Psoas muscle (tissue), 8 donors: ENCODE data around the gene RAB40C. TPM values are rescaled to one million over a fixed set of nuclear protein-coding genes. Genes with fewer than 3 reads are reported as not detected.

Experiments
- ATAC-seq, 4 donors: fragments of 200-7000 bp; cut with Tn5 transposase; one replicate each; pipeline ENCODE4 v1.9.1; 2020; ENCODE audit warnings: moderate library complexity in 3 of 4, mild to moderate bottlenecking in 2 of 4
- DNase-seq, 2 donors: peaks; one replicate each; pipeline ENCODE4 v3.0.0-alpha.2; 2020
- H3K27ac ChIP-seq: fragments of 200-600 bp; one replicate; pipeline ENCODE4 v1.8.0; 2022
- H3K27me3 ChIP-seq, 3 donors: fragments of 200-600 bp in 1 of 3; one replicate each; pipeline versions ENCODE4 v1.6.1 to v1.8.0; 2013 to 2022; ENCODE audit warnings: low read length in 2 of 3, mild to moderate bottlenecking in 2 of 3, moderate library complexity in 1 of 3; ENCODE audit not compliant: insufficient read depth in 3 of 3
- H3K36me3 ChIP-seq, 2 donors: fragments of 200-600 bp in 1 of 2; one replicate each; pipeline versions ENCODE4 v1.6.1 to v1.8.0; 2013 to 2022; ENCODE audit warnings: low read depth in 1 of 2, mild to moderate bottlenecking in 1 of 2, moderate library complexity in 1 of 2; ENCODE audit not compliant: insufficient read depth in 1 of 2
- H3K4me1 ChIP-seq: fragments of 200-600 bp; one replicate; pipeline ENCODE4 v1.8.0; 2022
- H3K4me3 ChIP-seq: fragments of 200-600 bp; one replicate; pipeline ENCODE4 v1.8.0; 2022; ENCODE audit warnings: mild to moderate bottlenecking
- H3K9me3 ChIP-seq: fragments of 200-600 bp; one replicate; pipeline ENCODE4 v1.8.0; 2022
- WGBS, 3 donors: extraction: QIAGEN DNeasy Blood & Tissue Kit; methylation state at CpG; one replicate each; pipeline versions ENCODE4 v1.1.6 to v1.1.7; 2013; 5-methylcytosine and 5-hydroxymethylcytosine counted together
- intact Hi-C, 2 donors: fragments of 100-400 bp; cut with DNase I; formaldehyde crosslinking; loops; one replicate each; pipeline versions ENCODE4 v1.11.0 to v1.14.2; 2022
- polyA plus RNA-seq, 3 donors: library from polyadenylated mRNA; stranded (reverse); fragments of 200-250 nt; gene quantifications; one replicate each; pipeline ENCODE4 v1.2.3, GENCODE V29; 2013
- total RNA-seq, 4 donors: library from RNA; stranded (reverse); fragmentation: NEBNext Ultra II Directional in 2 of 4; extraction: Animal tissue kit (Norgen Biotek cat#: 25700) in 2 of 4; gene quantifications; one replicate each; pipeline versions ENCODE4 v1.2.1 to v1.2.4, GENCODE V29; 2021 to 2023
- TF ChIP-seq, protein P1 (sequence below): fragments of 200-600 bp; IDR thresholded peaks from one replicate; pipeline ENCODE4 v1.8.0; 2022; ENCODE audit warnings: antibody characterized with exemption
- donor health status: healthy with polysubstance abuse.
- donor health status: DM: no; HTN: no; CAD: no; lungs with moderate emphysema.
- donor health status: Bipolar disorder and iron deficiency.
- donor health status: healthy.
- donor health status: DM: yes; HTN: yes; CAD: no.
- donor health status: DM: no; HTN: no; CAD: no.
- donor health status: DM: no; HTN: no; CAD: no.
- donor health status: DM: yes; HTN: yes; CAD: no.

Gene RAB40C
- total and polyA plus RNA-seq, 7 donors, result 12.3 to 20.2 (median 15.7) TPM

DNA sequence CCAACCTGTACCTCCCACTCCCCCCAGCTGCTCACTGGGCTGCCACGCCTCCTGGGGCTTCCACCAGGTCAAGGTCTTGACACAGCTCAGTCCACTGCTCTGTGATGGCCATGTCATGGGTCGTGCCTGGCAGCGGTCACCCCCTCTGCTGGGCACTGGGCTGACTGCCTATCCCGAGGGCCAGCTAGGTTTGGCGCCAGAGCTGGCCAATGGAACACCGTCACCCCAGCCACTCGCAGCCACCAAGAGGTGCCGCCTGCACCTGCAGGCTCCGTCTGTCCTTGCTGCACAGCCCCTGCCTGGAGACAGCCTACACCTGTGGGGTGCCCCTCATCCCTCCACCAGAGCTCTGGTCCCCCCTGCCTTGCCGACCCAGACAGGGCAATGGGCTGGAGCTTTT is 4.5 kb upstream of the RAB40C start:
- peaks cover 33% of the 10 kb centered on the region for H3K4me1 ChIP-seq
- intact Hi-C loops, result no loop called here
- WGBS, 3 donors, result 9 to 24% (median 12%) methylated on average over 10 of the region's 10 CpGs
- no peak overlapping the region for H3K4me3 ChIP-seq
- TF ChIP-seq, protein P1, sequence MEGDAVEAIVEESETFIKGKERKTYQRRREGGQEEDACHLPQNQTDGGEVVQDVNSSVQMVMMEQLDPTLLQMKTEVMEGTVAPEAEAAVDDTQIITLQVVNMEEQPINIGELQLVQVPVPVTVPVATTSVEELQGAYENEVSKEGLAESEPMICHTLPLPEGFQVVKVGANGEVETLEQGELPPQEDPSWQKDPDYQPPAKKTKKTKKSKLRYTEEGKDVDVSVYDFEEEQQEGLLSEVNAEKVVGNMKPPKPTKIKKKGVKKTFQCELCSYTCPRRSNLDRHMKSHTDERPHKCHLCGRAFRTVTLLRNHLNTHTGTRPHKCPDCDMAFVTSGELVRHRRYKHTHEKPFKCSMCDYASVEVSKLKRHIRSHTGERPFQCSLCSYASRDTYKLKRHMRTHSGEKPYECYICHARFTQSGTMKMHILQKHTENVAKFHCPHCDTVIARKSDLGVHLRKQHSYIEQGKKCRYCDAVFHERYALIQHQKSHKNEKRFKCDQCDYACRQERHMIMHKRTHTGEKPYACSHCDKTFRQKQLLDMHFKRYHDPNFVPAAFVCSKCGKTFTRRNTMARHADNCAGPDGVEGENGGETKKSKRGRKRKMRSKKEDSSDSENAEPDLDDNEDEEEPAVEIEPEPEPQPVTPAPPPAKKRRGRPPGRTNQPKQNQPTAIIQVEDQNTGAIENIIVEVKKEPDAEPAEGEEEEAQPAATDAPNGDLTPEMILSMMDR, result no peak
- H3K27me3 ChIP-seq, result no peaks in the 10 kb centered on the region
- no peak overlapping the region for H3K27ac ChIP-seq
- DNase-seq, result no peak
- no peaks in the 10 kb centered on the region for H3K9me3 ChIP-seq
- H3K36me3 ChIP-seq, result peaks cover 0 to 5% of the 10 kb centered on the region in 2 donors
- ATAC-seq, result no peak

DNA sequence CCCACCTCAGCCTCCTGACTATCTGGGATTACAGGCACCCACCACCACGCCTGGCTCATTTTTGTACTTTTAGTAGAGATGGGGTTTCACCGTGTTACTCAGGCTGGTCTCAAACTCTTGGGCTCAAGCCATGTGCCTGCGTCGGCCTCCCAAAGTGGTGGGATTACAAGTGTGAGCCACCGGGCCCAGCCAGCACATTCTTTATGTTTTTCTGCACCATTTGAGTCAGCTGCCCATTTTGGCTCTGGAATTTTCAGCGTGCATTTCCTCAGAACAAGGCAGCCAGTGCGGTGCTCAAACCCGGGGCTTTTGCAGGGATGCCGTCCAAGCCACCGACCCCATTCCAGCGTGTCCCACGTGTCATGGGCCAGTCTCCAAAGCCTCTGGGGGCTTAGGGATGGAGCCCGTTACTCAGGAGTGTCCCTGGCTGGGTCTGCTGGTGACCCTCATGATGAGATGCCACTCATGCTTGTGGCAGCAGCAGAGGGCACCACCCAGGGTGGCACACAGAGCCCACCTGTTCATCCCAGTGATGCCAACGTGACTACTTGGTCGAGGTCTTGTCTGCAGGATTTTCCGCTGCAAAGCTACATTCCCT is 3.7 kb upstream of the RAB40C start:
- peaks cover 33% of the 10 kb centered on the region for H3K4me1 ChIP-seq
- ATAC-seq, result no peak
- no peaks in the 10 kb centered on the region for H3K36me3 ChIP-seq
- intact Hi-C loops, result no loop called here
- no peak for DNase-seq
- no peaks in the 10 kb centered on the region for H3K9me3 ChIP-seq
- no peaks in the 10 kb centered on the region for H3K27me3 ChIP-seq
- no peak overlapping the region for H3K27ac ChIP-seq
- TF ChIP-seq, protein P1, result no peak
- H3K4me3 ChIP-seq, result no peak overlapping the region
- WGBS, 3 donors, result 14 to 23% (median 16%) methylated on average over 16 of the region's 16 CpGs

DNA sequence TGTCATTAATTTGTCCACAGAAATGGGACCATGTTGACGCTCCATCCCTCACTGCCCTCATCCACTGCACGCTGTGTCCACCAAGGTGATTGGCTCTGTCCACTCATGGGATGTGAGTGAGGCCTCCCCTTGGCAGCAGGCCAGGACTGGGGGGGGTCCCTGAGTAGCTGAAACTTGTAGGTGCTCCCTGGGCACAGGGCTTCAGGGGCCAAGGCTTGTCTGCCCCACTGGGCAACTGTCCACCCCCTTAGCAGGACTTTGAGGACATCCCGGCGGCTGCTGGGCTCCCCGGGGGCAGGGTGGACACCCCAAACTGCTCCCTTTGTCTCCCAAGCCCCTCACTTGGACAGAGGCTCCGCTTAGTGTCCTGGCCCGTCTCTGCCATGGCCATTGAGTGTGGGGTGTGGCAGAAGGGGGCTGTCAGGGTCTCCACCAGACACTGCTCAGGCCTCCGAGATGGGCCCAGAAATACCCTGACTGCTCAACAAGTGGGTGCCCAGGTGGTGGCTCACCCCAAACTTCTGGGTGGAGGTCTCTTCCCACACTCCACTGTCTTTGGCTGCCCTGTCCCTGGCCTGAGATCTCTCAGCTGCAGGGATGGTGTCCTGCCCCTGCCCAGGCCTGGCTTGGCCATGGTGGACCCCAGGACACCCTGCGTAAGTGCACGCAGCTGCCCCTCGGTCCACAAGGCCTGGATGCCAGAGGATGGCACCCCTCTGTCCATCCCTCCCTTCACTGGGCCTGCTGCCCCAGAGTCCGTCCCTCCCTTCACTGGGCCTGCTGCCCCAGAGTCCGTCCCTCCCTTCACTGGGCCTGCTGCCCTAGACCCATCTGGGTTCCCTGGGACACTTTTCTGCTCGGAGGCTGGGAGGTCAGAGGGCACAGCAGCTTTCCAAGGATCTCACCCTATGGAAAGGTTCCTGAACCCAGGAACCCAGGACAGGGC is 2.9 kb upstream of the RAB40C start:
- intact Hi-C loops, result no loop called here
- peak overlapping the region; percentile 97 for H3K27ac ChIP-seq
- ATAC-seq, result peak in 1 of 4 donors; percentile 6

DNA sequence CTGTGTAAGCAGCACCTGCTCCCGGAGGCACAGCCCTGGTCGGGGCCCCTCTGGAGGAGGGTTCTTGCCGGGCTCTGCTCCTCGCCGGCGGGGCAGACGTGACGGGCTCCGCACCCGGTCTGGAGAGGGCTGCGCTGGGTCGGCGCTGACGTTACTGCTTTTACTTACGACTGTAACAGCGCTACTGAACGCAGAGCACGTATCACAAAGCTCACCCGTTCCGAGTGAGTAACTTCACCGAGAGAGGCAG is 1.3 kb upstream of the RAB40C start:
- TF ChIP-seq, protein P1, result no peak
- no peaks in the 10 kb centered on the region for H3K36me3 ChIP-seq
- no peaks in the 10 kb centered on the region for H3K9me3 ChIP-seq
- peak overlapping the region; percentile 97 for H3K27ac ChIP-seq
- peaks cover 53% of the 10 kb centered on the region for H3K4me1 ChIP-seq
- WGBS, 3 donors, result 0 to 1% (median 1%) methylated on average over 20 to 21 of the region's 21 CpGs
- ATAC-seq, result no peak
- H3K27me3 ChIP-seq, result no peaks in the 10 kb centered on the region
- peak in 1 of 2 donors; percentile 75 for DNase-seq
- H3K4me3 ChIP-seq, result peak overlapping the region; percentile 86
- intact Hi-C loops, result no loop called here

More for the DNA sequence above, 2.9 kb upstream of the RAB40C start:
- DNase-seq, result peak in 1 of 2 donors; percentile 60
- 40 to 56% (median 49%) methylated on average over 14 of the region's 14 CpGs for whole genome bisulfite sequencing, 3 donors
- Histone ChIP-seq H3K4me3 (peak overlapping the region; percentile 86), H3K4me1 (peaks cover 41% of the 10 kb centered on the region), H3K9me3 (no peaks in the 10 kb centered on the region), H3K36me3 (no peaks in the 10 kb centered on the region), H3K27me3 (no peaks in the 10 kb centered on the region)
- TF ChIP-seq, protein P1, result no peak
